Endodermal cell (in vitro differentiated cells): Measurements from ENCODE around the gene LRRC70. TPM values are rescaled to one million over a fixed set of nuclear protein-coding genes. Genes with fewer than 3 reads are reported as not detected.

Experiments
- DNase-seq: peaks from one replicate; pipeline ENCODE4 v3.0.0-alpha.2; 2017
- H3K27ac ChIP-seq: 2 replicates; pipeline ENCODE4 v1.5.1; 2013; ENCODE audit warnings: mild to moderate bottlenecking, low read depth, low read length, moderate library complexity
- H3K27me3 ChIP-seq: 2 replicates; pipeline ENCODE4 v1.6.1; 2013; ENCODE audit warnings: mild to moderate bottlenecking, low read length, moderate library complexity; ENCODE audit not compliant: insufficient read depth, control insufficient read depth, poor library complexity, severe bottlenecking
- H3K36me3 ChIP-seq: 2 replicates; pipeline ENCODE4 v1.7.0; 2013; ENCODE audit warnings: mild to moderate bottlenecking, low read length, moderate library complexity; ENCODE audit not compliant: control insufficient read depth, insufficient read depth
- H3K4me1 ChIP-seq: one replicate; pipeline ENCODE4 v1.7.0; 2013; ENCODE audit warnings: low read length; ENCODE audit not compliant: control insufficient read depth, insufficient read depth
- H3K4me3 ChIP-seq: 2 replicates; pipeline ENCODE4 v1.5.1; 2013; ENCODE audit warnings: mild to moderate bottlenecking, low read length, moderate library complexity
- H3K9ac ChIP-seq: 2 replicates; pipeline ENCODE4 v1.6.1; 2013; ENCODE audit warnings: mild to moderate bottlenecking, low read length, moderate library complexity; ENCODE audit not compliant: poor library complexity, severe bottlenecking; ENCODE audit errors: extremely low read depth
- H3K9me3 ChIP-seq: 2 replicates; pipeline ENCODE4 v1.6.1; 2013; ENCODE audit warnings: mild to moderate bottlenecking, low read length, moderate library complexity; ENCODE audit not compliant: control insufficient read depth
- H3K27ac Mint-ChIP-seq: 2 replicates; pipeline ENCODE4 v1.8.0; 2020; ENCODE audit warnings: mixed read lengths
- H3K27me3 Mint-ChIP-seq: 2 replicates; pipeline ENCODE4 v1.8.0; 2021; ENCODE audit warnings: mild to moderate bottlenecking, mixed read lengths; ENCODE audit not compliant: insufficient read depth
- H3K36me3 Mint-ChIP-seq: 2 replicates; pipeline ENCODE4 v1.8.0; 2020; ENCODE audit warnings: low read depth, mixed read lengths
- H3K4me1 Mint-ChIP-seq: 2 replicates; pipeline ENCODE4 v1.8.0; 2020; ENCODE audit warnings: mixed read lengths
- H3K4me3 Mint-ChIP-seq: 2 replicates; pipeline ENCODE4 v1.8.0; 2020; ENCODE audit warnings: mild to moderate bottlenecking, moderate library complexity, mixed read lengths
- H3K9me3 Mint-ChIP-seq: 2 replicates; pipeline ENCODE4 v1.8.0; 2020; ENCODE audit warnings: mild to moderate bottlenecking, mixed read lengths
- CTCF ChIP-seq: fragments of 200-600 bp; sonication (generic); conservative IDR thresholded peaks from 2 replicates; pipeline ENCODE4 v1.5.0; 2021; ENCODE audit warnings: antibody characterized with exemption, mild to moderate bottlenecking
- WGBS, 2 experiments: methylation state at CpG; one replicate each; pipeline versions ENCODE4 v1.1.5 to v1.1.7; 2013; ENCODE audit warnings: missing lambda C conversion rate in 2 of 2, mixed read lengths in 1 of 2; ENCODE audit not compliant: insufficient coverage in 1 of 2, insufficient read length in 1 of 2; 5-methylcytosine and 5-hydroxymethylcytosine counted together
- total RNA-seq, 2 donors: library from RNA; stranded (reverse); fragmentation: NEBNext Ultra II Directional in 1 of 2; extraction: Animal tissue kit (Norgen Biotek cat#: 25700) in 1 of 2; gene quantifications; 2 replicates in 1 of 2; 3 replicates in 1 of 2; pipeline ENCODE4 v1.2.1, GENCODE V29; 2021

LRRC70 gene
- total RNA-seq, 2 donors from 2014 or later, result 1.4 TPM

GRCh38 chr5:62568143-62568542, 10.5 kb upstream of the LRRC70 start:
- no peak overlapping the region for H3K4me3 Mint-ChIP-seq
- no peak for DNase-seq
- H3K27me3 Mint-ChIP-seq, result no peaks in the 10 kb centered on the region
- no peaks in the 10 kb centered on the region for H3K4me1 ChIP-seq
- no peaks in the 10 kb centered on the region for H3K27me3 ChIP-seq
- H3K9ac ChIP-seq, result no peak overlapping the region
- TF ChIP-seq CTCF, result no peak
- 97 to 100% methylated on average over 2 to 4 of the region's 4 CpGs for WGBS, 2 experiments
- peaks cover 37% of the 10 kb centered on the region for H3K36me3 Mint-ChIP-seq
- no peak overlapping the region for H3K27ac ChIP-seq
- peaks cover 27% of the 10 kb centered on the region for H3K9me3 ChIP-seq
- peaks cover 21% of the 10 kb centered on the region for H3K36me3 ChIP-seq
- H3K9me3 Mint-ChIP-seq, result peaks cover 30% of the 10 kb centered on the region
- peaks cover 8% of the 10 kb centered on the region for H3K4me1 Mint-ChIP-seq
- H3K27ac Mint-ChIP-seq, result no peak overlapping the region
- H3K4me3 ChIP-seq, result no peak overlapping the region

DNA sequence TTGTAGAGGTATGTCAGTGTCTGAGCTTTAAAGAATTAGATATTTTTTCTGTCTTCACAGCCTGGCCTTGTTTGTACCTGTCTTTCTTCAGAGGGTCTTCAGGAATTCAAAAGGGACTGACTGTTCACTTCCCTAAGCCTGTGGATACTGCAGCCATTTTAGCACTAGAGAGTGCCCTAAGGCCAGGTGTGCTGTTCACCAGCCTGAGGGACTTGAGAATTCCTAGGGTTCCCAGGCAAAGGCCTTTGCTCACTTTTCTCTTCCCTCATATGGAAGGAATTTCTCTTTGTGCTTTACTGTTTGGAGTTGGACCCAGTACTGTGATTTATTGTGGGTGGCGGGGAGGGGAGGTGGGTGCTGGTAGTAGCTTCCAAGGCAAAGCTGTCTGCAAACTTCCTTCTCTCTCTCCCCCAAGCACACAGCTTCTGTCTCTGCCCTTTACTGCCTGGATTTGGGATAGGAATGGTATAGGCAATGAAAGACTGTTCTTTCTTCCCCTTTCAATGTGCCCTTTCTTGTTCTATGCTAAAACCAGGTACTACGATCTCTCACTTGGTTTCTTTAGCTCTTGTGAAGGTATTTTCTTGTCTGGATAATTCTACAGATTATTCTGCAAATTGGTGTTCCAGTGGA, 9.7 kb upstream of the LRRC70 start:
- H3K27me3 Mint-ChIP-seq, result no peaks in the 10 kb centered on the region
- H3K36me3 Mint-ChIP-seq, result peaks cover 37% of the 10 kb centered on the region
- peaks cover 7% of the 10 kb centered on the region for H3K4me1 Mint-ChIP-seq
- Histone ChIP-seq H3K27me3 (no peaks in the 10 kb centered on the region), H3K9me3 (peaks cover 27% of the 10 kb centered on the region), H3K27ac (no peak overlapping the region), H3K4me1 (no peaks in the 10 kb centered on the region), H3K36me3 (peaks cover 21% of the 10 kb centered on the region), H3K4me3 (no peak overlapping the region), H3K9ac (no peak overlapping the region)
- TF ChIP-seq CTCF, result no peak
- DNase-seq, result peak; percentile 52
- 100% methylated on average over 1 of the region's 2 CpGs; no CpG with 5 or more reads in 1 of the 2 experiments for WGBS, 2 experiments
- peak overlapping the region; percentile 59 for H3K27ac Mint-ChIP-seq
- H3K9me3 Mint-ChIP-seq, result peaks cover 30% of the 10 kb centered on the region
- no peak overlapping the region for H3K4me3 Mint-ChIP-seq

DNA sequence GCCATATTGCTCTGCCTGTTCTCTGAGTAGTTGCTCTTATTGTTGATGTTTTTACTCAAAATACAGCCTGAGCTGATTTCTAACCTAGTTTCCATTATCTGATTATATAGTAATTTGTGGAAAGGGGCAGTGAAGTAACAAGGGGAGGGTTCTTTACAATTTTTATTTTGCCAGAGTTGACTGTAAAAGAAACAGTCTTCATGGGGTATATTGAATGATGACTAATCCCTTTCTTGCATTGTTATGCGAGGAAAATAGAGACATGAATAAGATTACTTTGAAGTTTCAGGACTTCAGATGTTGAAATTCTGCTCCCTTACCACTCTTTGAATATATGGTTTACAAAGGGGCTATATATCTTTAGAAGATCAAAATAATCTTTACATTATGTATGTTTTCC, 9.1 kb upstream of the LRRC70 start:
- Mint-ChIP-seq H3K27ac (peak overlapping the region; percentile 59), H3K36me3 (peaks cover 37% of the 10 kb centered on the region), H3K4me3 (no peak overlapping the region), H3K4me1 (peaks cover 12% of the 10 kb centered on the region), H3K9me3 (peaks cover 30% of the 10 kb centered on the region), H3K27me3 (no peaks in the 10 kb centered on the region)
- Histone ChIP-seq H3K27me3 (no peaks in the 10 kb centered on the region), H3K9me3 (peaks cover 27% of the 10 kb centered on the region), H3K9ac (no peak overlapping the region), H3K4me3 (no peak overlapping the region), H3K4me1 (no peaks in the 10 kb centered on the region), H3K27ac (no peak overlapping the region), H3K36me3 (peaks cover 21% of the 10 kb centered on the region)
- WGBS, 2 experiments, result 94% methylated on average over 1 of the region's 1 CpG; no CpG with 5 or more reads in 1 of the 2 experiments
- TF ChIP-seq CTCF, result no peak
- no peak for DNase-seq
